Bronchial epithelial cell (primary cell): Measurements from ENCODE around the gene INPP4B. TPM values are rescaled to one million over a fixed set of nuclear protein-coding genes. Genes with fewer than 3 reads are reported as not detected.

Experiments used
- DNase-seq: peaks from one replicate; pipeline ENCODE4 v3.0.0-alpha.2; 2010; ENCODE audit warnings: low read depth
- FAIRE-seq: peaks from 2 replicates; lab custom pipeline; 2011; peaks lifted over from hg19 to GRCh38; lab: Jason Lieb, UNC
- H3K27me3 ChIP-seq: 2 replicates; pipeline ENCODE4 v1.5.1; 2011; ENCODE audit warnings: low read length; ENCODE audit not compliant: control insufficient read depth, insufficient read depth
- H3K36me3 ChIP-seq: 2 replicates; pipeline ENCODE4 v1.5.1; 2011; ENCODE audit warnings: low read length; ENCODE audit not compliant: control insufficient read depth, insufficient read depth
- H3K4me3 ChIP-seq: 2 replicates; pipeline ENCODE4 v1.5.1; 2011; ENCODE audit warnings: mild to moderate bottlenecking, low read depth, low read length, control low read depth
- total RNA-seq: library from RNA; depleted of rRNA; stranded (reverse); fragments of >200 nt; gene quantifications from 2 replicates; pipeline ENCODE4 v1.2.1, GENCODE V29; 2014
- TF ChIP-seq, protein P1 (sequence below): IDR thresholded peaks from 2 replicates; pipeline ENCODE4 v1.5.1; 2011; ENCODE audit warnings: mild to moderate bottlenecking, moderate library complexity, low read length, control low read depth, inconsistent platforms; ENCODE audit not compliant: insufficient read depth, severe bottlenecking

INPP4B gene
- total RNA-seq, 1 donor from 2014 or later, result 74.8 TPM

DNA sequence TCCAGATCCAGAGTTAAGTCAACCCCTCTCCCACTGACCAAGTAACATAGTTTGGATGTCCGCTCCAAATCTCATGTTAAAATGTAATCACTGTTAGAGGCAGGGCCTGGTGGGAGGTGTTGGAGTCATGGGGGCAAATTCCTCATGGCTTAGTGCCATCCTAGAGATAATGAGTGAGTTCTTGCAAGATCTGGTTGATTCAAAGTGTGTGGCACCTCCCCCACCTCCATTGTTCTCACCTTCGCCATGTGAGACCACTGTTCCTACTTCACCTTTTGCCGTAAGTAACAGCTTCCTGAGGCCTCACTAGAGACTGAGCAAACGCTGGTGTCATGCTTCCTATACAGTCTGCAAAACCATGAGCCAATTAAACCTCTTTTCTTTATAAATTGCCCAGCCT, 548.8 kb downstream of the INPP4B start:
- peak; percentile 52 for FAIRE-seq
- no peak overlapping the region for H3K4me3 ChIP-seq
- H3K36me3 ChIP-seq, result no peaks in the 10 kb centered on the region

GRCh38 chr4:142293536-142293935, 552.6 kb downstream of the INPP4B start:
- TF ChIP-seq, protein P1, sequence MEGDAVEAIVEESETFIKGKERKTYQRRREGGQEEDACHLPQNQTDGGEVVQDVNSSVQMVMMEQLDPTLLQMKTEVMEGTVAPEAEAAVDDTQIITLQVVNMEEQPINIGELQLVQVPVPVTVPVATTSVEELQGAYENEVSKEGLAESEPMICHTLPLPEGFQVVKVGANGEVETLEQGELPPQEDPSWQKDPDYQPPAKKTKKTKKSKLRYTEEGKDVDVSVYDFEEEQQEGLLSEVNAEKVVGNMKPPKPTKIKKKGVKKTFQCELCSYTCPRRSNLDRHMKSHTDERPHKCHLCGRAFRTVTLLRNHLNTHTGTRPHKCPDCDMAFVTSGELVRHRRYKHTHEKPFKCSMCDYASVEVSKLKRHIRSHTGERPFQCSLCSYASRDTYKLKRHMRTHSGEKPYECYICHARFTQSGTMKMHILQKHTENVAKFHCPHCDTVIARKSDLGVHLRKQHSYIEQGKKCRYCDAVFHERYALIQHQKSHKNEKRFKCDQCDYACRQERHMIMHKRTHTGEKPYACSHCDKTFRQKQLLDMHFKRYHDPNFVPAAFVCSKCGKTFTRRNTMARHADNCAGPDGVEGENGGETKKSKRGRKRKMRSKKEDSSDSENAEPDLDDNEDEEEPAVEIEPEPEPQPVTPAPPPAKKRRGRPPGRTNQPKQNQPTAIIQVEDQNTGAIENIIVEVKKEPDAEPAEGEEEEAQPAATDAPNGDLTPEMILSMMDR, result no peak
- Histone ChIP-seq H3K36me3 (no peaks in the 10 kb centered on the region), H3K27me3 (no peaks in the 10 kb centered on the region), H3K4me3 (no peak overlapping the region)
- DNase-seq (no peak), FAIRE-seq (no peak)

More for the DNA sequence above, 548.8 kb downstream of the INPP4B start:
- TF ChIP-seq, protein P1, result no peak
- H3K27me3 ChIP-seq, result no peaks in the 10 kb centered on the region
- no peak for DNase-seq

- Histone ChIP-seq H3K27me3 (no peaks in the 10 kb centered on the region), H3K4me3 (no peak overlapping the region), H3K36me3 (peaks cover 1% of the 10 kb centered on the region)
- TF ChIP-seq, protein P1, result no peak
- DNase-seq (no peak), FAIRE-seq (no peak)
These were observed 553.9 kb downstream of the INPP4B start for GRCh38 chr4:142292231-142292630.

DNA sequence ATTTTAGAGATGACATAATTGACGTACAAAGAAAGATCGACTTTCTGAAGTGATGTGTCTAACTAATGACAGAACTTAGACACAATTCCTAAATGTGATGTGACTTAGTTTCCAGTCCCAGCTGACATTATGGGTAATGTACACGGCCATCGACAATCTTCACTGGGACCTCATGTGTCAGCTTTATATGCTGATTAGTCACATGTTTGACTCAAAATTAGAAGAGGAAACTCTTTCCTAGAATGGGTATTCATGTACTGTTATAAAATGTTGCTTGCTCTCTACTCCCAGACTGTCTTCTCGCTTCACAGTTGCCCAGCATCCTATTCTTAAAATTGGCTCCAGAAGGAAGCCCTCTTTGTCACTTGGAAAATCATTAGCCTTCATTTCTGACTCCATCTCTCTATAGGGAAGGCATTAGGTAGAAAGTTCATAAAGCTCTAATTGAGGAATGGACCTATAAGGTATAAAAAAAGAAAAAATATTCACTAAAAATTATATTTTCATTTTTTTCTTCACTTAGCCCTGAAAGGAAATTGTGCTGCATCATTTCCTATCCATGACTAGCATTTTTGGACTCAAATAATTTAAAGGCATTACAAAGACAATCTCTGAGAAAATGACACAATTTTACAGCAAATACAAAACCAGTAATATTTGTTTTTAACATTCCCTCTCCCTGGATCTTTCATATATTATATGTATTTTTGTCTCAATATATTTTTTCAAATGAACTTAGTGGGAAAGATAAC, 554.6 kb downstream of the INPP4B start:
- H3K36me3 ChIP-seq, result peaks cover 1% of the 10 kb centered on the region
- FAIRE-seq (peak; percentile 23), DNase-seq (no peak)
- TF ChIP-seq, protein P1, result no peak
- no peak overlapping the region for H3K4me3 ChIP-seq
- no peaks in the 10 kb centered on the region for H3K27me3 ChIP-seq

GRCh38 chr4:142287371-142287770, 558.7 kb downstream of the INPP4B start:
- peaks cover 1% of the 10 kb centered on the region for H3K36me3 ChIP-seq
- H3K4me3 ChIP-seq, result no peak overlapping the region
- H3K27me3 ChIP-seq, result no peaks in the 10 kb centered on the region
- FAIRE-seq (no peak), DNase-seq (no peak)
- TF ChIP-seq, protein P1, result no peak

GRCh38 chr4:142285222-142285583, 560.9 kb downstream of the INPP4B start:
- no peak overlapping the region for H3K4me3 ChIP-seq
- FAIRE-seq, result no peak
- TF ChIP-seq, protein P1, result no peak

More at GRCh38 chr4:142285222-142285583, 560.9 kb downstream of the INPP4B start:
- H3K36me3 ChIP-seq, result peaks cover 1% of the 10 kb centered on the region
- no peak for DNase-seq
- H3K27me3 ChIP-seq, result no peaks in the 10 kb centered on the region
